Measurements from ENCODE around the gene PAIP1.
A peak's percentile ranks its signal among the peaks of the same experiment; 100 is the strongest.
"Not testable (repeated sequence)": the region's sequence is repeated elsewhere in the genome, so short reads cannot be mapped to it uniquely, and the experiment has no call there.

The PAIP1 gene

GRCh38 chr5:43556857-43557542 is at the start of gene PAIP1:
PAIP1 (minus strand) TSS chr5:43557077; CDS start chr5:43556846, 231 bp downstream.
- peak; percentile 48 for DNase-seq

- no peak for DNase-seq
These were observed 49.5 kb upstream of the PAIP1 start for GRCh38 chr5:43606351-43606750.

- no peak for DNase-seq
These were observed 47.8 kb upstream of the PAIP1 start for GRCh38 chr5:43604699-43605098.

GRCh38 chr5:43603344-43604217 is 46.7 kb upstream of the PAIP1 start:
- DNase-seq, result no peak

GRCh38 chr5:43602461-43603343 is 45.8 kb upstream of the PAIP1 start, which contains the start of gene NNT:
NNT (plus strand) TSS chr5:43603180; CDS start chr5:43609196, 6,016 bp downstream.
- DNase-seq, result no peak

GRCh38 chr5:43601454-43602260 is 44.8 kb upstream of the PAIP1 start:
- no peak for DNase-seq

GRCh38 chr5:43598927-43599326 is 42.0 kb upstream of the PAIP1 start:
- DNase-seq, result not testable (repeated sequence)

GRCh38 chr5:43592363-43592762 is 35.5 kb upstream of the PAIP1 start:
- DNase-seq, result no peak

- no peak for DNase-seq
These were observed 33.8 kb upstream of the PAIP1 start for GRCh38 chr5:43590700-43591099.

- no peak for DNase-seq
These were observed 32.4 kb upstream of the PAIP1 start for GRCh38 chr5:43589310-43589709.

GRCh38 chr5:43588842-43589241 is 32.0 kb upstream of the PAIP1 start:
- DNase-seq, result no peak

GRCh38 chr5:43584166-43584699 is 27.4 kb upstream of the PAIP1 start:
- DNase-seq, result no peak

GRCh38 chr5:43583724-43584123 is 26.8 kb upstream of the PAIP1 start:
- no peak for DNase-seq

- no peak for DNase-seq
These were observed 25.5 kb upstream of the PAIP1 start for GRCh38 chr5:43582082-43583005.

- no peak for DNase-seq
These were observed 24.5 kb upstream of the PAIP1 start for GRCh38 chr5:43581398-43581797.

- DNase-seq, result not testable (repeated sequence)
These were observed 23.7 kb upstream of the PAIP1 start for GRCh38 chr5:43580402-43581210.

- no peak for DNase-seq
These were observed 16.2 kb upstream of the PAIP1 start for GRCh38 chr5:43573058-43573457.

GRCh38 chr5:43572357-43572756 is 15.5 kb upstream of the PAIP1 start:
- no peak for DNase-seq

- no peak for DNase-seq
These were observed 14.4 kb upstream of the PAIP1 start for GRCh38 chr5:43571237-43571636.
